Progenitor cell of endocrine pancreas (in vitro differentiated cells): ENCODE results near the gene PDXDC1. TPM values are rescaled to one million over a fixed set of nuclear protein-coding genes. Genes with fewer than 3 reads are reported as not detected.
"Not testable (repeated sequence)": the region's sequence is repeated elsewhere in the genome, so short reads cannot be mapped to it uniquely, and the experiment has no call there.

Experiments
- DNase-seq: peaks from one replicate; pipeline ENCODE4 v3.0.0; 2021; ENCODE audit warnings: low spot score; ENCODE audit not compliant: unreplicated experiment
- H3K27ac Mint-ChIP-seq: 2 replicates; pipeline ENCODE4 v1.8.0; 2021; ENCODE audit warnings: mild to moderate bottlenecking, moderate library complexity, mixed read lengths
- H3K27me3 Mint-ChIP-seq: 2 replicates; pipeline ENCODE4 v1.8.0; 2021; ENCODE audit warnings: mixed read lengths
- H3K36me3 Mint-ChIP-seq: 2 replicates; pipeline ENCODE4 v1.8.0; 2022; ENCODE audit warnings: mixed read lengths; ENCODE audit not compliant: insufficient read depth
- H3K4me1 Mint-ChIP-seq: 2 replicates; pipeline ENCODE4 v1.8.0; 2021; ENCODE audit warnings: low read depth, mixed read lengths
- H3K4me3 Mint-ChIP-seq: 2 replicates; pipeline ENCODE4 v1.8.0; 2021; ENCODE audit warnings: low read depth, mild to moderate bottlenecking, moderate library complexity, mixed read lengths
- H3K9me3 Mint-ChIP-seq: 2 replicates; pipeline ENCODE4 v1.8.0; 2021; ENCODE audit warnings: low read depth, mixed read lengths
- CTCF ChIP-seq: fragments of 200-600 bp; sonication (generic); IDR thresholded peaks from one replicate; pipeline ENCODE4 v1.5.0; 2021; ENCODE audit warnings: antibody characterized with exemption, mild to moderate bottlenecking; ENCODE audit not compliant: unreplicated experiment
- total RNA-seq: library from RNA; stranded (reverse); gene quantifications from 2 replicates; pipeline ENCODE4 v1.2.1, GENCODE V29; 2021

PDXDC1 gene
- total RNA-seq, 1 donor from 2014 or later, result 124 TPM

- Mint-ChIP-seq H3K36me3 (peaks cover 37% of the 10 kb centered on the region), H3K27ac (peak overlapping the region; percentile 75)
- H3K4me1 Mint-ChIP-seq, H3K9me3 Mint-ChIP-seq, H3K27me3 Mint-ChIP-seq, DNase-seq, H3K4me3 Mint-ChIP-seq: not testable (repeated sequence)
These were observed 52.9 kb downstream of the PDXDC1 start for GRCh38 chr16:15027503-15028344.

GRCh38 chr16:15028345-15028715 is 53.5 kb downstream of the PDXDC1 start:
- not testable (repeated sequence) for H3K4me1 Mint-ChIP-seq, H3K27me3 Mint-ChIP-seq, H3K4me3 Mint-ChIP-seq, DNase-seq, H3K9me3 Mint-ChIP-seq
- Mint-ChIP-seq H3K36me3 (peaks cover 33% of the 10 kb centered on the region), H3K27ac (peak overlapping the region; percentile 75)

GRCh38 chr16:15028801-15029698 is 54.2 kb downstream of the PDXDC1 start:
- H3K27me3 Mint-ChIP-seq, DNase-seq, H3K9me3 Mint-ChIP-seq, H3K4me1 Mint-ChIP-seq, H3K4me3 Mint-ChIP-seq: not testable (repeated sequence)
- H3K27ac Mint-ChIP-seq, result peak overlapping the region; percentile 75
- peaks cover 30% of the 10 kb centered on the region for H3K36me3 Mint-ChIP-seq

GRCh38 chr16:15029749-15030148 is 54.9 kb downstream of the PDXDC1 start:
- H3K27ac Mint-ChIP-seq, result peak overlapping the region; percentile 91
- H3K4me1 Mint-ChIP-seq, H3K9me3 Mint-ChIP-seq, DNase-seq, H3K27me3 Mint-ChIP-seq, H3K4me3 Mint-ChIP-seq: not testable (repeated sequence)
- H3K36me3 Mint-ChIP-seq, result peaks cover 27% of the 10 kb centered on the region

GRCh38 chr16:15031179-15031578 is 56.4 kb downstream of the PDXDC1 start:
- no peak for DNase-seq
- Mint-ChIP-seq H3K4me3 (no peak overlapping the region), H3K36me3 (peaks cover 21% of the 10 kb centered on the region), H3K4me1 (no peaks in the 10 kb centered on the region), H3K9me3 (no peaks in the 10 kb centered on the region), H3K27ac (no peak overlapping the region), H3K27me3 (no peaks in the 10 kb centered on the region)
- TF ChIP-seq CTCF, result no peak

GRCh38 chr16:15031586-15031985 is 56.8 kb downstream of the PDXDC1 start:
- no peak for DNase-seq
- TF ChIP-seq CTCF, result no peak
- no peaks in the 10 kb centered on the region for H3K27me3 Mint-ChIP-seq
- H3K36me3 Mint-ChIP-seq, result peaks cover 24% of the 10 kb centered on the region
- no peak overlapping the region for H3K27ac Mint-ChIP-seq
- no peaks in the 10 kb centered on the region for H3K4me1 Mint-ChIP-seq
- no peaks in the 10 kb centered on the region for H3K9me3 Mint-ChIP-seq
- H3K4me3 Mint-ChIP-seq, result no peak overlapping the region

GRCh38 chr16:15032547-15033308 is 57.9 kb downstream of the PDXDC1 start:
- no peak overlapping the region for H3K27ac Mint-ChIP-seq
- H3K9me3 Mint-ChIP-seq, result no peaks in the 10 kb centered on the region
- DNase-seq, result no peak
- no peak for TF ChIP-seq CTCF
- no peak overlapping the region for H3K4me3 Mint-ChIP-seq
- H3K36me3 Mint-ChIP-seq, result peaks cover 24% of the 10 kb centered on the region
- H3K27me3 Mint-ChIP-seq, result no peaks in the 10 kb centered on the region
- no peaks in the 10 kb centered on the region for H3K4me1 Mint-ChIP-seq
